Testis (tissue), 2 donors: Measurements from ENCODE around the gene FAXDC2.

Source experiments
- POLR2A ChIP-seq: fragments of 450-650 bp; IDR thresholded peaks from one replicate; pipeline ENCODE4 v1.6.1; 2017; ENCODE audit warnings: antibody characterized with exemption, mild to moderate bottlenecking, moderate library complexity
- TF ChIP-seq, protein P1 (sequence below), 3 experiments: fragments of 450-650 bp in 2 of 3; fragments of 200-600 bp in 1 of 3; sonication (generic) in 1 of 3; IDR thresholded peaks; one replicate each; pipeline ENCODE4 v1.5.1; 2016 to 2019; ENCODE audit warnings: antibody characterized with exemption in 3 of 3, mild to moderate bottlenecking in 2 of 3, moderate library complexity in 1 of 3

DNA sequence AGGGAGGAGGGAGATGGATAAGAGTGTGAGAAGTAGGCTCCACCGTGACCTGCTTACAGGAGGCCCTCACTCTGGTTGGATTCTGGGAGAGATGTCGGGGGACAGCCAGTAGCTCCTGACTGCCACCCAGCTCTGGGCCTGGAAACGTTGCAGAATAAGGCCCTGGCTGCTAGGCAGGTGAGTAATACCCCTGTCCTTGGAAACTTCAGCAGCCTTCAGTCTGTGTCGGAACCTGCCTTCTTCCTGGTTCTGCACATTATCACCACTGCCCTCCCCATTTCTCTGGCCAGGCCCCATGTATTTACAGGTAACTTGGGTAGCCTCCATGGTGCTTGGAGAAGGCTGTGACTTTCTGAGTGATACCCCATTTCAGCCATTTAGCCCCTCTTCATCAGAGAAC, 26.8 kb downstream of the FAXDC2 start:
- TF ChIP-seq, protein P1, sequence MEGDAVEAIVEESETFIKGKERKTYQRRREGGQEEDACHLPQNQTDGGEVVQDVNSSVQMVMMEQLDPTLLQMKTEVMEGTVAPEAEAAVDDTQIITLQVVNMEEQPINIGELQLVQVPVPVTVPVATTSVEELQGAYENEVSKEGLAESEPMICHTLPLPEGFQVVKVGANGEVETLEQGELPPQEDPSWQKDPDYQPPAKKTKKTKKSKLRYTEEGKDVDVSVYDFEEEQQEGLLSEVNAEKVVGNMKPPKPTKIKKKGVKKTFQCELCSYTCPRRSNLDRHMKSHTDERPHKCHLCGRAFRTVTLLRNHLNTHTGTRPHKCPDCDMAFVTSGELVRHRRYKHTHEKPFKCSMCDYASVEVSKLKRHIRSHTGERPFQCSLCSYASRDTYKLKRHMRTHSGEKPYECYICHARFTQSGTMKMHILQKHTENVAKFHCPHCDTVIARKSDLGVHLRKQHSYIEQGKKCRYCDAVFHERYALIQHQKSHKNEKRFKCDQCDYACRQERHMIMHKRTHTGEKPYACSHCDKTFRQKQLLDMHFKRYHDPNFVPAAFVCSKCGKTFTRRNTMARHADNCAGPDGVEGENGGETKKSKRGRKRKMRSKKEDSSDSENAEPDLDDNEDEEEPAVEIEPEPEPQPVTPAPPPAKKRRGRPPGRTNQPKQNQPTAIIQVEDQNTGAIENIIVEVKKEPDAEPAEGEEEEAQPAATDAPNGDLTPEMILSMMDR (IDR thresholded peaks at IDR 0.05) = no peak
- no peak for TF ChIP-seq POLR2A
